B cell (primary cell): ENCODE results near the gene PSME3IP1.

ENCODE experiments used
- EZH2 ChIP-seq: IDR thresholded peaks from 2 replicates; pipeline ENCODE4 v1.6.1; 2012; ENCODE audit warnings: borderline replicate concordance, low read depth, mild to moderate bottlenecking, moderate library complexity, low read length; ENCODE audit not compliant: insufficient read depth, poor library complexity, severe bottlenecking
- TF ChIP-seq, protein P1 (sequence below): fragments of 200-600 bp; IDR thresholded peaks from one replicate; pipeline ENCODE4 v1.8.0; 2022; ENCODE audit warnings: antibody characterized with exemption, mild to moderate bottlenecking

DNA sequence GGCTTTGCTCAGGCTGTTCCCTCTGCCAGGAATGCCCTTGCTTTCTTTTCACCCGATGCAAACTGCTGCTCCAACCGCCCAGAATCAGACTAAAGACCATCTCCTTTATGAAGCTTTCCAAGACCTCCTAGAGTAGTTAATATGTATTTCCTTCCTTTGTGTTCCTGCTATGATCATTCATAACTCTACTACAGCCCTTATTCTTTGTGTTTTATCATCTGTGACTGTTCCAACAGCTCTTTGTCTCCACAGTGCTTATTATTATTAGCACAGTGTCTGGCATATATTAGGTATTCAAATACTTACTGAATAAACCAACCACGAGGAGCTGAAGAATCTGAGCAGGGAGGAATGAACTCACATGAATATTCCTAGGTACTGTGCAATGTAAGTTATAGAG lies 7.6 kb downstream of the PSME3IP1 start:
- TF ChIP-seq, protein P1, sequence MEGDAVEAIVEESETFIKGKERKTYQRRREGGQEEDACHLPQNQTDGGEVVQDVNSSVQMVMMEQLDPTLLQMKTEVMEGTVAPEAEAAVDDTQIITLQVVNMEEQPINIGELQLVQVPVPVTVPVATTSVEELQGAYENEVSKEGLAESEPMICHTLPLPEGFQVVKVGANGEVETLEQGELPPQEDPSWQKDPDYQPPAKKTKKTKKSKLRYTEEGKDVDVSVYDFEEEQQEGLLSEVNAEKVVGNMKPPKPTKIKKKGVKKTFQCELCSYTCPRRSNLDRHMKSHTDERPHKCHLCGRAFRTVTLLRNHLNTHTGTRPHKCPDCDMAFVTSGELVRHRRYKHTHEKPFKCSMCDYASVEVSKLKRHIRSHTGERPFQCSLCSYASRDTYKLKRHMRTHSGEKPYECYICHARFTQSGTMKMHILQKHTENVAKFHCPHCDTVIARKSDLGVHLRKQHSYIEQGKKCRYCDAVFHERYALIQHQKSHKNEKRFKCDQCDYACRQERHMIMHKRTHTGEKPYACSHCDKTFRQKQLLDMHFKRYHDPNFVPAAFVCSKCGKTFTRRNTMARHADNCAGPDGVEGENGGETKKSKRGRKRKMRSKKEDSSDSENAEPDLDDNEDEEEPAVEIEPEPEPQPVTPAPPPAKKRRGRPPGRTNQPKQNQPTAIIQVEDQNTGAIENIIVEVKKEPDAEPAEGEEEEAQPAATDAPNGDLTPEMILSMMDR: no peak
- no peak for TF ChIP-seq EZH2
